Sigmoid colon (tissue), 7 donors: ENCODE data around the gene PPP1R14B. TPM values are rescaled to one million over a fixed set of nuclear protein-coding genes. Genes with fewer than 3 reads are reported as not detected.

ENCODE experiments used
- DNase-seq: peaks from one replicate; pipeline ENCODE4 v3.0.0-alpha.2; 2019
- H3K27ac ChIP-seq, 4 donors: fragments of 200-600 bp; sonication (generic); one replicate each; pipeline ENCODE4 v1.5.1; 2016 to 2019; ENCODE audit warnings: mild to moderate bottlenecking in 1 of 4
- H3K27me3 ChIP-seq, 3 donors: fragments of 200-600 bp; sonication (generic); one replicate each; pipeline ENCODE4 v1.5.1; 2019; ENCODE audit warnings: mild to moderate bottlenecking in 1 of 3
- H3K36me3 ChIP-seq, 4 donors: fragments of 200-600 bp; sonication (generic); one replicate each; pipeline ENCODE4 v1.5.1; 2016 to 2019
- H3K4me1 ChIP-seq, 4 donors: fragments of 200-600 bp; sonication (generic); one replicate each; pipeline ENCODE4 v1.5.1; 2017 to 2019
- H3K4me3 ChIP-seq, 4 donors: fragments of 200-600 bp; sonication (generic); one replicate each; pipeline ENCODE4 v1.5.1; 2017 to 2019; ENCODE audit warnings: mild to moderate bottlenecking in 2 of 4, moderate library complexity in 1 of 4
- H3K9me3 ChIP-seq, 4 donors: fragments of 200-600 bp in 3 of 4; sonication (generic) in 3 of 4; one replicate each; pipeline versions ENCODE4 v1.5.1 to v1.6.1; 2013 to 2019
- CTCF ChIP-seq, 4 experiments: fragments of 450-650 bp in 3 of 4; fragments of 200-600 bp in 1 of 4; IDR thresholded peaks; one replicate each; pipeline ENCODE4 v1.5.1; 2016 to 2019; ENCODE audit warnings: antibody characterized with exemption in 4 of 4, mild to moderate bottlenecking in 3 of 4, moderate library complexity in 2 of 4
- EP300 ChIP-seq, 4 donors: sonication (generic); formaldehyde crosslinking; IDR thresholded peaks; one replicate each; pipeline ENCODE4 v1.6.1; 2017; ENCODE audit warnings: antibody characterized with exemption in 4 of 4
- POLR2A ChIP-seq, 2 donors: fragments of 450-650 bp; IDR thresholded peaks; one replicate each; pipeline ENCODE4 v1.6.1; 2016; ENCODE audit warnings: antibody characterized with exemption in 2 of 2, mild to moderate bottlenecking in 2 of 2, moderate library complexity in 2 of 2
- POLR2AphosphoS5 ChIP-seq, 4 donors: sonication (generic); formaldehyde crosslinking; IDR thresholded peaks; one replicate each; pipeline ENCODE4 v1.6.1; 2017; ENCODE audit warnings: antibody characterized with exemption in 4 of 4
- WGBS, 2 donors: extraction: QIAGEN DNeasy Blood & Tissue Kit; methylation state at CpG; one replicate each; pipeline ENCODE4 v1.1.7; 2013; 5-methylcytosine and 5-hydroxymethylcytosine counted together
- intact Hi-C: fragments of 100-400 bp; cut with DNase I; formaldehyde crosslinking; loops from one replicate; pipeline ENCODE4 v1.15.1; 2023
- polyA plus RNA-seq, 3 donors: library from polyadenylated mRNA; stranded (reverse); fragments of 200-250 nt; gene quantifications; one replicate each; pipeline ENCODE4 v1.2.3, GENCODE V29; 2013
- small RNA-seq, 3 donors: library from RNA; depleted of rRNA; stranded (forward); fragments of <200 nt; gene quantifications; one replicate each; pipeline ENCODE3, GENCODE V24; 2016
- total RNA-seq, 4 donors: library from RNA; depleted of rRNA; stranded (reverse); fragments of >200 nt; gene quantifications; one replicate each; pipeline ENCODE4 v1.1.0, GENCODE V29; 2016
- donor health status: healthy with polysubstance abuse.
- donor health status: Bipolar disorder and iron deficiency.
- donor health status: healthy.

The PPP1R14B gene
- total and polyA plus RNA-seq, 7 donors: 31.8 to 159 (median 66.6) TPM

- 95 to 98% methylated on average over 9 of the region's 9 CpGs for WGBS, 2 donors
- Histone ChIP-seq H3K36me3 (peaks cover 38 to 76% (median 51%) of the 10 kb centered on the region in 4 donors), H3K27ac (no peak overlapping the region), H3K27me3 (no peaks in the 10 kb centered on the region), H3K4me3 (no peak overlapping the region), H3K4me1 (peaks cover 0 to 25% (median 13%) of the 10 kb centered on the region in 4 donors), H3K9me3 (no peaks in the 10 kb centered on the region)
- TF ChIP-seq EP300 (IDR thresholded peaks at IDR 0.05) (no peak), CTCF (IDR thresholded peaks at IDR 0.05) (no peak), POLR2A (IDR thresholded peaks at IDR 0.05) (no peak), POLR2AphosphoS5 (IDR thresholded peaks at IDR 0.05) (no peak)
- intact Hi-C loops: no loop called here
- no peak for DNase-seq
Measured at GRCh38 chr11:64202992-64203391, 43.8 kb downstream of the PPP1R14B start.

GRCh38 chr11:64201543-64201942, 45.2 kb downstream of the PPP1R14B start:
- TF ChIP-seq POLR2AphosphoS5 (IDR thresholded peaks at IDR 0.05) (no peak), POLR2A (IDR thresholded peaks at IDR 0.05) (no peak), EP300 (IDR thresholded peaks at IDR 0.05) (no peak), CTCF (IDR thresholded peaks at IDR 0.05) (no peak)
- H3K27me3 ChIP-seq: no peaks in the 10 kb centered on the region
- H3K9me3 ChIP-seq: no peaks in the 10 kb centered on the region
- no peak overlapping the region for H3K27ac ChIP-seq
- peaks cover 0 to 14% (median 12%) of the 10 kb centered on the region in 4 donors for H3K4me1 ChIP-seq
- 89 to 90% methylated on average over 3 of the region's 3 CpGs for WGBS, 2 donors
- H3K4me3 ChIP-seq: no peak overlapping the region
- DNase-seq: no peak
- peaks cover 50 to 90% (median 65%) of the 10 kb centered on the region in 4 donors for H3K36me3 ChIP-seq
- intact Hi-C loops: no loop called here

GRCh38 chr11:64198511-64198910, 48.2 kb downstream of the PPP1R14B start:
- WGBS, 2 donors: 97 to 98% methylated on average over 2 of the region's 2 CpGs
- intact Hi-C loops: no loop called here
- no peaks in the 10 kb centered on the region for H3K4me1 ChIP-seq
- no peaks in the 10 kb centered on the region for H3K9me3 ChIP-seq
- H3K36me3 ChIP-seq: peaks cover 70 to 100% (median 88%) of the 10 kb centered on the region in 4 donors
- TF ChIP-seq CTCF (IDR thresholded peaks at IDR 0.05) (no peak), POLR2A (IDR thresholded peaks at IDR 0.05) (no peak), EP300 (IDR thresholded peaks at IDR 0.05) (no peak), POLR2AphosphoS5 (IDR thresholded peaks at IDR 0.05) (no peak)
- H3K4me3 ChIP-seq: no peak overlapping the region
- H3K27me3 ChIP-seq: no peaks in the 10 kb centered on the region
- no peak overlapping the region for H3K27ac ChIP-seq
- DNase-seq: no peak

- no peaks in the 10 kb centered on the region for H3K9me3 ChIP-seq
- peaks cover 64 to 93% (median 80%) of the 10 kb centered on the region in 4 donors for H3K36me3 ChIP-seq
- H3K27me3 ChIP-seq: no peaks in the 10 kb centered on the region
- no peak for DNase-seq
- 82 to 85% methylated on average over 9 of the region's 9 CpGs for WGBS, 2 donors
- no peak overlapping the region for H3K27ac ChIP-seq
- H3K4me3 ChIP-seq: no peak overlapping the region
- peaks cover 0 to 1% (median 0%) of the 10 kb centered on the region in 4 donors for H3K4me1 ChIP-seq
- TF ChIP-seq CTCF (IDR thresholded peaks at IDR 0.05) (no peak), EP300 (IDR thresholded peaks at IDR 0.05) (no peak), POLR2AphosphoS5 (IDR thresholded peaks at IDR 0.05) (no peak), POLR2A (IDR thresholded peaks at IDR 0.05) (no peak)
- intact Hi-C loops: no loop called here
Measured at GRCh38 chr11:64196626-64197025, 50.1 kb downstream of the PPP1R14B start.

Small RNA genes lying within 50 kb of the gene (small RNA-seq; reads per million reads assigned to genes)
- gene RF00019: 0 reads per million in 3 donors

Other genes starting within 250 kb of the PPP1R14B start
- 1 to 10 TPM in 3 of 4 donors, under 1 TPM in 1; 0.99 to 6.9 (median 3.1) TPM for gene FLRT1, start 211.0 kb downstream of the PPP1R14B start, total RNA-seq
- under 1 TPM in 1 of 3 donors, not detected in 2; 0.66 TPM for gene FLRT1, start 211.0 kb downstream of the PPP1R14B start, polyA plus RNA-seq
- 10 to 100 TPM; 23.3 to 33.9 (median 25.8) TPM for gene MACROD1, start 80.8 kb downstream of the PPP1R14B start, total RNA-seq
- gene MACROD1, start 80.8 kb downstream of the PPP1R14B start, polyA plus RNA-seq: 10 to 100 TPM; 14.2 to 16.8 (median 14.8) TPM
- gene STIP1, start 60.8 kb downstream of the PPP1R14B start, total RNA-seq: 10 to 100 TPM; 58.2 to 90.3 (median 81.0) TPM
- gene STIP1, start 60.8 kb downstream of the PPP1R14B start, polyA plus RNA-seq: 10 to 100 TPM; 38.4 to 84.3 (median 50.2) TPM
- gene FERMT3, start 40.2 kb downstream of the PPP1R14B start, total RNA-seq: 10 to 100 TPM; 15.0 to 26.2 (median 20.3) TPM
- 10 to 100 TPM; 15.3 to 41.5 (median 20.4) TPM for gene FERMT3, start 40.2 kb downstream of the PPP1R14B start, polyA plus RNA-seq
- 10 to 100 TPM; 45.7 to 80.6 (median 62.9) TPM for gene TRPT1, start 20.8 kb downstream of the PPP1R14B start, total RNA-seq
- gene TRPT1, start 20.8 kb downstream of the PPP1R14B start, polyA plus RNA-seq: 10 to 100 TPM; 70.8 to 82.8 (median 82.3) TPM
- gene NUDT22, start 20.7 kb downstream of the PPP1R14B start, total RNA-seq: 10 to 100 TPM; 41.4 to 64.8 (median 50.1) TPM
- 100 to 1,000 TPM in 2 of 3 donors, 10 to 100 TPM in 1; 91.3 to 130 (median 116) TPM for gene NUDT22, start 20.7 kb downstream of the PPP1R14B start, polyA plus RNA-seq
- 10 to 100 TPM; 25.7 to 37.1 (median 28.1) TPM for gene DNAJC4, start 16.4 kb downstream of the PPP1R14B start, total RNA-seq
- gene DNAJC4, start 16.4 kb downstream of the PPP1R14B start, polyA plus RNA-seq: 10 to 100 TPM; 27.5 to 68.1 (median 58.3) TPM
- 100 to 1,000 TPM in 2 of 4 donors, 10 to 100 TPM in 2; 76.7 to 117 (median 98.4) TPM for gene VEGFB, start 12.4 kb downstream of the PPP1R14B start, total RNA-seq
- 10 to 100 TPM; 23.4 to 94.9 (median 42.6) TPM for gene VEGFB, start 12.4 kb downstream of the PPP1R14B start, polyA plus RNA-seq
- gene FKBP2, start 5.8 kb downstream of the PPP1R14B start, total RNA-seq: 10 to 100 TPM; 49.2 to 70.5 (median 51.3) TPM
- 100 to 1,000 TPM in 2 of 3 donors, 10 to 100 TPM in 1; 97.3 to 213 (median 116) TPM for gene FKBP2, start 5.8 kb downstream of the PPP1R14B start, polyA plus RNA-seq
- gene PLCB3, start 4.6 kb upstream of the PPP1R14B start, total RNA-seq: 10 to 100 TPM; 10.6 to 17.7 (median 12.1) TPM
- gene PLCB3, start 4.6 kb upstream of the PPP1R14B start, polyA plus RNA-seq: 10 to 100 TPM; 23.4 to 52.8 (median 35.4) TPM
- 100 to 1,000 TPM in 3 of 4 donors, 10 to 100 TPM in 1; 95.3 to 143 (median 121) TPM for gene BAD, start 37.7 kb upstream of the PPP1R14B start, total RNA-seq
- gene BAD, start 37.7 kb upstream of the PPP1R14B start, polyA plus RNA-seq: 100 to 1,000 TPM; 105 to 264 (median 244) TPM
- gene GPR137, start 38.9 kb upstream of the PPP1R14B start, total RNA-seq: 10 to 100 TPM; 12.2 to 21.0 (median 13.6) TPM
- gene GPR137, start 38.9 kb upstream of the PPP1R14B start, polyA plus RNA-seq: 10 to 100 TPM; 17.4 to 35.0 (median 18.0) TPM
- under 1 TPM in 1 of 4 donors, not detected in 3; 0.71 TPM for gene KCNK4, start 44.4 kb upstream of the PPP1R14B start, total RNA-seq
- not detected for gene KCNK4, start 44.4 kb upstream of the PPP1R14B start, polyA plus RNA-seq
- gene CATSPERZ, start 53.4 kb upstream of the PPP1R14B start, total RNA-seq: not detected
- gene CATSPERZ, start 53.4 kb upstream of the PPP1R14B start, polyA plus RNA-seq: 1 to 10 TPM in 2 of 3 donors, not detected in 1; 1.1 to 1.4 TPM
- gene ESRRA, start 58.6 kb upstream of the PPP1R14B start, total RNA-seq: 10 to 100 TPM; 39.9 to 48.7 (median 45.3) TPM
- gene ESRRA, start 58.6 kb upstream of the PPP1R14B start, polyA plus RNA-seq: 100 to 1,000 TPM; 151 to 244 (median 219) TPM
- 100 to 1,000 TPM; 182 to 353 (median 269) TPM for gene TRMT112, start 70.6 kb upstream of the PPP1R14B start, total RNA-seq
- 100 to 1,000 TPM; 148 to 232 (median 168) TPM for gene TRMT112, start 70.6 kb upstream of the PPP1R14B start, polyA plus RNA-seq
- gene PRDX5, start 71.2 kb upstream of the PPP1R14B start, total RNA-seq: 100 to 1,000 TPM; 169 to 269 (median 215) TPM
- 1,000 to 10,000 TPM in 1 of 3 donors, 100 to 1,000 TPM in 2; 596 to 1,045 (median 779) TPM for gene PRDX5, start 71.2 kb upstream of the PPP1R14B start, polyA plus RNA-seq
- gene CCDC88B, start 93.3 kb upstream of the PPP1R14B start, total RNA-seq: 1 to 10 TPM; 2.6 to 8.6 (median 3.9) TPM
- gene CCDC88B, start 93.3 kb upstream of the PPP1R14B start, polyA plus RNA-seq: 100 to 1,000 TPM in 1 of 3 donors, 10 to 100 TPM in 2; 15.6 to 157 (median 23.6) TPM
- gene RPS6KA4, start 112.2 kb upstream of the PPP1R14B start, total RNA-seq: 10 to 100 TPM; 15.6 to 24.1 (median 18.6) TPM
- gene RPS6KA4, start 112.2 kb upstream of the PPP1R14B start, polyA plus RNA-seq: 10 to 100 TPM; 14.4 to 48.4 (median 16.6) TPM